Measurements from ENCODE around the gene CCSAP. TPM values are rescaled to one million over a fixed set of nuclear protein-coding genes. Genes with fewer than 3 reads are reported as not detected.

CCSAP gene
- total and polyA plus RNA-seq, 12 donors = 0.91 to 4.7 (median 2.9) TPM

- H3K9me3 ChIP-seq = no peaks in the 10 kb centered on the region
- peaks cover 0 to 60% (median 16%) of the 10 kb centered on the region in 9 donors for H3K36me3 ChIP-seq
- WGBS, 2 donors = 77 to 88% methylated on average over 4 of the region's 4 CpGs
- intact Hi-C loops (cut with DNase I) = no loop called here
- ATAC-seq (no peak), DNase-seq (no peak)
- no peak for TF ChIP-seq CTCF (IDR thresholded peaks at IDR 0.05)
- H3K4me1 ChIP-seq = no peaks in the 10 kb centered on the region
- H3K27me3 ChIP-seq = no peaks in the 10 kb centered on the region
- no peak overlapping the region for H3K27ac ChIP-seq
- no peak overlapping the region for H3K4me3 ChIP-seq
These were observed 24.8 kb downstream of the CCSAP start for GRCh38 chr1:229318056-229318455.

- no peak for TF ChIP-seq CTCF (IDR thresholded peaks at IDR 0.05)
- WGBS, 2 donors = 89% methylated on average over 2 of the region's 2 CpGs
- H3K4me1 ChIP-seq = peaks cover 0 to 2% (median 0%) of the 10 kb centered on the region in 9 donors
- no peak for ATAC-seq
- no peak for DNase-seq
- no peaks in the 10 kb centered on the region for H3K9me3 ChIP-seq
- H3K36me3 ChIP-seq = peaks cover 0 to 58% (median 12%) of the 10 kb centered on the region in 9 donors
- intact Hi-C loops (cut with DNase I) = no loop called here
- no peak overlapping the region for H3K27ac ChIP-seq
- no peak overlapping the region for H3K4me3 ChIP-seq
- H3K27me3 ChIP-seq = no peaks in the 10 kb centered on the region
These were observed 26.7 kb downstream of the CCSAP start for GRCh38 chr1:229316166-229316565.

- WGBS, 2 donors = 75 to 92% methylated on average over 6 of the region's 6 CpGs
- peak in 5 of 8 donors; percentile 32 to 78 (median 38) for ATAC-seq
- intact Hi-C loops (cut with DNase I) = no loop called here
These were observed 32.0 kb downstream of the CCSAP start for GRCh38 chr1:229310833-229311232.

GRCh38 chr1:229309684-229310083 lies 33.2 kb downstream of the CCSAP start:
- H3K36me3 ChIP-seq = peaks cover 0 to 90% (median 6%) of the 10 kb centered on the region in 9 donors
- DNase-seq (no peak), ATAC-seq (peak in 4 of 8 donors; percentile 49 to 72 (median 68))
- peak overlapping the region in 3 of 10 donors; percentile 6 to 49 (median 10) for H3K27ac ChIP-seq
- intact Hi-C loops (cut with DNase I) = loop anchor here in 1 of 10 donors (5.0 kb wide), 1 partner anchor 173 kb away; no protein-coding TSS in a partner anchor
- H3K27me3 ChIP-seq = no peaks in the 10 kb centered on the region
- H3K4me3 ChIP-seq = no peak overlapping the region
- H3K9me3 ChIP-seq = no peaks in the 10 kb centered on the region
- H3K4me1 ChIP-seq = peaks cover 0 to 19% (median 4%) of the 10 kb centered on the region in 9 donors
- 35 to 63% methylated on average over 2 of the region's 2 CpGs for WGBS, 2 donors
- TF ChIP-seq CTCF (IDR thresholded peaks at IDR 0.05) = no peak

More at GRCh38 chr1:229310833-229311232, 32.0 kb downstream of the CCSAP start:
- Histone ChIP-seq H3K36me3 (peaks cover 0 to 78% (median 3%) of the 10 kb centered on the region in 9 donors), H3K27me3 (no peaks in the 10 kb centered on the region), H3K27ac (no peak overlapping the region), H3K4me3 (no peak overlapping the region), H3K9me3 (no peaks in the 10 kb centered on the region), H3K4me1 (peaks cover 0 to 19% (median 0%) of the 10 kb centered on the region in 9 donors)
- DNase-seq = no peak
- TF ChIP-seq CTCF (IDR thresholded peaks at IDR 0.05) = no peak
